GM18868 (cell line): Measurements from ENCODE around the gene DLX2.
A peak's percentile ranks its signal among the peaks of the same experiment; 100 is the strongest.

Experiments
- ATAC-seq: cut with Tn5 transposase; IDR thresholded peaks from one replicate; pipeline ENCODE4 v1.9.1; 2021; ENCODE audit warnings: mild to moderate bottlenecking, moderate library complexity; ENCODE audit not compliant: unreplicated experiment

Gene DLX2

DNA sequence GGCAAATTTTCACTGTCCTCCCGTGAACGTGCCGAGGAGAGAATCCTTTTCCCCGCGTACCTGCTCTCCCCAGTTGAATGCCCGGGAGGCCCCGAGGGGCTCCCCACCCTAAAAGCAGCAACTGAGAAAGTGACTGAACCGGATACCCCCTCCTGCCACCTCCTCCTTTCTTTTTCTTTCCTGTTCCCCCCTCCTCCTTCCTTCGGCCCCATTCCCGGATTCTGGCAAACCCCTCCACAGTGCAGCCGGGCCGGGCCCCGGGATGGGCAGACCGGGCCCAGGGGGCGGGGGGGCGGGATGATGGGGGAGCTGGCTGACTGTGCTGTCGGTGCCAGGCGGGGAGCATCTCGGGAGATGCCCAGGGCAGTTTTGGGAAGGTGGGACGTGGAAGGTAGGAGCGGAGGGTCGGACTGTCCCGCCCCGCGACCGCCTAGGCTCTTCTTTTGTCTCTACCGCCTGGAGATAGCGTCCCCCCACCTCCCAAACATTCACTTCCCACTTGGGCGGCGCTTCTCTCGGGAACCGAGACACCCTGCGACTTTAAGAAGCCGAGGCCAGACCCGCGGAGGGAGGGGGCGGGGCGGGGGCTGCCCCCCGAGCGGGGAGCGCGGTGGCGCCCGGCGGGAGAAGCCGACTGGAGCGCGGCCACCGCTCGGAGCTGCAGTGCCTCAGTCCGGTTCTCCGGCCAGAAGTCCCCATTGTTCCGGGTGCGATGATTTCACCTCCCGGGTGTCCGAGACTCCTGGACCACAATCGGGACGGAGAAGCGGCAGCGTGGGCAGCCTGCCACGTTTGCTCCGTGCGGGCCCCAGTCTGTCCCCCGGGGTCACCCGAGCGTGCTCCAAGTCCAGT lies 8.2 kb downstream of the DLX2 start:
- ATAC-seq: no peak

DNA sequence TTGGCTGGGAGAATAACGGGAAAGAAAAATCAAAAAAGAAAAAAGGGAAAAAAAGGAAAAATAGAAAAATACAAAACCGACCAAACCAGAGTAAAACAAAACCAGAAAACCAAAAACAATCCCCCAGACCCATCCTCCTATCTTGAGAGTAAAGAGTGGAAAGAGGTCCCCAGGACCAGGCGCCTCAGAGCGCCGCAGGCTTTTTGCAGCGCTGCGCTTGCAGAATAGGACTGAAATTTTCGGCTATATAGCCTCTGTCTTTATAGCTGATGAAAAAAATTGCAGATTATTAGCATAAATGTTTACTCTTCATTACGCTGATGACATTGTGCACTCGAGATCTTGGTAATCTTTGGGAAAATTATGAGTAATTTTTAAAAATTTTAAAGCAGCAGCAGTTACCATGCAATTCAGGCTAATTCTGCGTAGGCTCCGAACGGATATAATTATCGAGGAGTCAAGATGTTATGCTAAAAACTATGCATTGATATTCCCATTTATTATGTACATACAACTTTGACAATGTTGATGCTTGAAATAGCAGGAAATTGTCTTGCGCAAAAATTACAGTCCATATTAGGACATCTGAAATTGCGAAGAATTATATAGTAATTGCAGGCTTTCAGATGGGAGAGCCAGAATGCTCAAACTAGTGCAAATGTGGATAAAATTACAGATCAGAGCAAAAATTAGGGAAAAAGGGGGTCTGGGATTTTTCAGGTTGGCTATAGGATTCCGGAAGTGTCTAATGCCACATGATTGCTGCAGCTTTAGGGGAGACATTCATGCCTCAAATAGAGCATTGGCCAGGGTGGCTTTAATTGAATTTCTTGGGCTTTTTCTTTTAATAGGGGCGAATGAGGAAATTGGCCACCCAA lies 9.0 kb downstream of the DLX2 start:
- ATAC-seq: no peak

DNA sequence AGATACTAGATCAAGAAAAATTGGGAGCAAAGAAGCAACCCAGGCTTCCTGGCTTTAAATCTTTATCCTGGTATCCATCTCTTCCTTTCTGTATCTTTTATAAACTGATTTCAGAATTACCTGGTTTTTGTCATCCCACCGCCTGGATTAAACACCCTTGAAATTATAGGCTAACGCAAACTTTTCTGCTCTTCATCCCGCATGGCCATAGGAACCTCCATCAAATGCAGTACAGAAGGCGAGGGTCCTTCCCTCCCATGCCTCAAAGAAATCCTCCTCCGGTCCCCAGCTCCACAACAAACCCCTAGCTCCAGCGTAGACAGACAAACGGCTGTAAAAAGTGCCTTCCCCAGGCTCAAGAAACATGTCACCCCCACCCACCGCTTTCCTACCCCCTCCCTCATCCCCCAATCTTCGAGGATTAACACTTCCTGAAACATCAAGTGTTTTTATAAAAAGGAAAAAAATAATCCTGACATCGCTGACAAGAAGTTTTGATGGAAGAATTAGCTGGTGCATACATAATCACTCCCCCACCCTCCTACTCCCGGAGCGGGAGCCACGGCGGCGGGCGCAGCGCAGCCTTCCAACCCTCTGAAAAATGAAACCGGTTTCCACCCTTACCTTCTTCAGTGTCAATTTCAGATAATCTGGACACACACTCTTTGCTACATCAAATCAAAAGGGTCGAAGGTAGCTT lies 9.8 kb downstream of the DLX2 start:
- no peak for ATAC-seq

DNA sequence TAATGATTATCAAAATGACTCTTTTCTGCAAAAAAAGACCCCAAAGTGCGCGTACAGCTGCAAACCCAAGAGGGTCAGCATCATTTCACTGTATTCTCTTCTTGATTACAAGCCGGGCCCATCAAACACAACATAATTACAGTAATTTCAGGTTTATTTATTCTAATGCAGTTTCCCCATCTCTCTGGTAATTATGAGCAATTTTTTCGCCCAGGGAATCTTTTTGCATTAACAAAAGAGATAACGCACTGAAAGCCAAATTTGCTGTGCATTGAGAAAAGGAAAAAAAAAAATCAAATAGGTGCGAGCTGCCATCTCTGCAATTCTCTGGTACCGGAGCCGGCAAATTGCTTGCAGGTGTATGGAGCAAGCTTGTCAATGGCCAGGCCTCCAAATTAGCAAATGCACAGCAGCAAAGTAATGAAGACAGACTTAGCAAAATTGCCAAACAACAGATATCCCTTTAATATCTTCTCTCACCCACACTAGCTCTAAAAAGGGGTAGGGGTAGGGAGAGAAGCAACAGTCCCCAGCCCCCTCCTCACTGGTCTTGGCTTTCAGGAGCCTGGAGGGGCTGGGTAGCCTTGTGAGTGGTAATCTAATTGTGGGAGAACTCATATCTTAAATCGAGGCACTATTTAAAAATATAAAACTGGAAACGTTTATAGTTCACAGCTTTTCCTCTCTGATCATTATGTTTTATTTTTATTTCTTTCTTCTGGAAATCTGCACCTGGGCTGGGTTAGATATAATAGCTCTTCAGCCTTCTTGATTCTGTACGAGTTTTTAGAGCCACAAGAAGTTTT lies 10.7 kb downstream of the DLX2 start:
- ATAC-seq: no peak

DNA sequence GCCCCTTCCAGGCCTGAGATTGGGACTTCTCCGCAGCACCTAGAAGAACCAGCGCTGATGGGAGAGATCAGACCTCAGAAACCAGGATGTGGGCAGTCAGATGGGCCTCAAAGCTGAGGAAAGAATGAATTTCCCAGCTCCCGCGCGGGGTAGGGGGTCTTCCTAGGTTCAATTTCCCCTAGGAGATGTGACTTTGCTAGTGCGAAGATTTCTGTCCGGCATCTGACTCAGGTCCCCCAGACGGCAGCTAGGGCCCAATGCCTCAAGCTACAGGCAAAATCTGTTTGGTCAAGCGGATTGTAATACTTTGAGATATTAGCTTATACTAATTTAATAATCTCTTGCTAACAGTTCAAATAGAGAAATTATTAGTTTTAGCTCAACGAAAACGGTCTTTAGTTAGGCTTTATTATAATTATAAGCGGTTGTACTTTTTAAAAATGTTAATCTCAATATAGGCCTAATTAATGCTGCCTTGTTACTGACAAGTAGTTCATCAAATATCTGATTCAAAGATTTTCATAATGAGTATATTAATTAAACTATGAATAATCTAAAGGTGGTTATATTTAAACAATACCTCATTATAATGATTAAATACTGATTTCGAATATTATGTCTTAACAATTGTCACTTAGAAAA lies 11.6 kb downstream of the DLX2 start:
- ATAC-seq: no peak

DNA sequence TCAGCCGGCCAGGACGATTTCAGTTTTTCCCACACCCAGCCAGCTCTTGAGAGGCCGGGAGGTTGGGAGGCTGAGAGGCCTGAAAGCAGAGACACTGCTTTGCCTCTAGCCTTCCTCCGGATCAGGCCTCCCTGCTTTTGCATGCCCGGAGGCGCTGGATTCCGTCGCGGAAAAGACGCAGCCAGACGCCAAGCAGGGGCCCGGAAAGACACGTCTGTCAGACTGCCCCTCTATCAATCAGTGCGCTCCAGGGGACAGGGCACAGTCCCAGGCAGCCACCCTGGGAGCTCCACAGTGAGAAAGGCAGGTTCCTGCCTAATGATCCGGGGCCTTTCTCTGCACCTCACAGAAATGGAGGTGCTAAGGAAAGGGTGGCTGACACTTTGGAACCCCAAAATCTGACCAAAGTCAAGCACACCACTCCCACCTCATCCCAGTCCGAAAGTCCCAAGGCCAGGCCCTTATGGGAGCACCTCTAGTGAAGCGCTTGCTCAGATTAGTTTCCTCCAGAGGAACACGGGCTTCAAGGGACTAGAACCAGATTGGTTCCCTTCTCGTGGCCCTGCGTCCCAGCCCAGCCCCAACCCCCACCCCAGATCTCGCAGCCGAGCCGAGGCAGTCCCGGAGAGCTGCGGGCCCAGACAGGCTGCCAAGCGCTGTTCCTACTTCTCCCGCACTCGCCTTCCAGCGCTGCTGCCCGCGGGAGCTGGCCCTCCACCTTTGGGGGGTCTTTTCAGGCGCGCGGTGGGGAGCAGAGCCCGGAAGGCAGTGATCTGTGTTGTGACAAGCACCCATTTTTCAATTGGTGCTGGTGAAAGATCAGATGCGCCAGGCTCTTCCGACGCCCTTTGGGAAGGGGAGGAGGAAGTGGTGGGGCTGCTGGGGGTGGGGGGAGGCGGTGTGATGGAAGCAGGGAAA lies 12.4 kb downstream of the DLX2 start:
- no peak for ATAC-seq

DNA sequence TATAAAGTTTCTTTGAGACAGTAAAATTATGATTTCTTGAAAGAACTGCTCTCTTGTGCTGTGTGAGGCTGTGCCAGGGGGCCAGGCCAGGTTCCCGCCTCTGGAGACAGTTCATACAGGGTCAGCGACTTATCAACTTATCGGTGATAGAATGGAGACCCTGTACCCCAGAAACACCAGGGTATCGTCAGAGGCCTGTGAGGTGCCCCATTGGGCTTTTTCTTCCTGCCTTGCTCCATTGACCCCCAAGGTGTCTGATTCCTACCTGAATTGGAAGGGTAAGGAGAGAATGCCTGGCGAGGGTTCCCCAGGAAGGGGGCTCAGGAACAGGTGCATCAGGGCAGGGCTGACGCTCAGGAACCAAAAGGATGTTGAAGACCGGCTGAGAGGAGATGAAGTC lies 13.1 kb downstream of the DLX2 start:
- no peak for ATAC-seq

DNA sequence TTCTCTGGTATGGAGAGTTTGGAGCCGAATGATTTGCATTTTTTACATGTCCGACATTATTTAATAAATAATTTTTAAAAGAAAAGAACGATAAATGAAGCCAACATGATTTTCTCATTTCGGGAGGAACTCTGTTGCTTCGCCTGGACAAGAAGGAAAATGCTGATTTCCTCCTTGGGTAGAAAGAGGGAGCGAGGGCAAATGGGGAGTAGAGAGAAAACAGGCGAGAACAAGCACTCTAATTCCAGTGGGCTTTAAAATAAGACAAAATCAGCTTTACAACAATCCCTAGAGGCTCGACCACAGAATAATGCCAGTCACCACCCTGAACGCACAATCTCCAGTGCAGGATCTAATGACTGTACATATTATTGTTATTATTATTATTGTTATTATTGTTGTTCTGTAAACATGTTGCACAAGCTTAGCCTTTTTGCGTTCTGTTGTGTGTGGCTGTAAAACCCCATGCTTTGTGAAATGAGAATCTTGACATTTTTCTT lies 13.6 kb downstream of the DLX2 start:
- no peak for ATAC-seq

DNA sequence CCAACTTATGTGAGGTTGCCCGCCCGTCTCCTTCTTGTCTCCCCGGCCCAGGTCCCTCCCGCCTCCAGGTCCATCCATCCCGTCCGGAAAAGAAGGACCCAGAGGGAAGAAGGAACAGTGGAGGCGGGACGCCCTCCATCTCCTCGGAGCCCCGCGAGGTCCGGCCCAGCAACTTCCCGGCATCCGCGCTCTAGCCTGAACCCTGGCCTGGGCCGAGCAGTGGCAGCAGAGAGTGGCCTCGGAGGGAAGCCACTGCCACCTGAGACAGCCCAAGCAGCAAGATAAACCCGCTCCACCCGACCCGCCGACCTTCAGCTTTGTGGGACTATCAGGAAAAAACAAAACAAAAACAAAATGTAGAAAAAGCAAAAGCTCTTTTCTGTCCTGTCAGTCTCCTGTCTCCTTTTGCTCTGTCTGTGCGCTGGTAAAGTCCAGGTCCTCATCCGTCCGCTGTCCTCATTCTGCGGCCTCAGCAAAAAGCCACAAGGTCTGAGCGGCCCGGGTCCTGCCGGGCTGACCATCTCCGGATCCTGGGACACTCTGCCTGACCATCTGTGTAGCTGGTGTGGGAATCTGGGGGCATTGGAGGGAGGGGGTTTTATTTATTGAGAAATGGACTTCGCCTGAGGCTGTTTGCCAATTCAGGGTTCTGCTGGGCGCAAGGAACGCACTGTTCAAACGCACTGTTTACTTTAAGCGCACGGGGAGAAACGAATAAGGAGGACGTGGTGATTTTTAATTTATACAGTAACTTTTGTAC lies 14.3 kb downstream of the DLX2 start:
- ATAC-seq: no peak

DNA sequence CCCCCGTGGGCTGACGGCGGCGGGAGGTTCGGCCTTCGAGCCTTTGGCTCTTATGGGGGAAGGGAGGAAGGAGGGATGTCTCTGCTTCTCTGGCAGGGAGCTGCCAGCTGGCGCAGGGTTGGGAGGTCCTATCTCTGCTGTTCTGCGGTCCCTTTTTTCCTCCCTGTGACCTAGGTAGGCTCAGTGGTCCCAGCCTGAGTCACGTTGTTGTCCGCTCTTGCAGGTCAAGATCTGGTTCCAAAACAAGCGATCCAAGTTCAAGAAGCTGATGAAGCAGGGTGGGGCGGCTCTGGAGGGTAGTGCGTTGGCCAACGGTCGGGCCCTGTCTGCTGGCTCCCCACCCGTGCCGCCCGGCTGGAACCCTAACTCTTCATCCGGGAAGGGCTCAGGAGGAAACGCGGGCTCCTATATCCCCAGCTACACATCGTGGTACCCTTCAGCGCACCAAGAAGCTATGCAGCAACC lies 14.9 kb downstream of the DLX2 start:
- ATAC-seq: no peak

DNA sequence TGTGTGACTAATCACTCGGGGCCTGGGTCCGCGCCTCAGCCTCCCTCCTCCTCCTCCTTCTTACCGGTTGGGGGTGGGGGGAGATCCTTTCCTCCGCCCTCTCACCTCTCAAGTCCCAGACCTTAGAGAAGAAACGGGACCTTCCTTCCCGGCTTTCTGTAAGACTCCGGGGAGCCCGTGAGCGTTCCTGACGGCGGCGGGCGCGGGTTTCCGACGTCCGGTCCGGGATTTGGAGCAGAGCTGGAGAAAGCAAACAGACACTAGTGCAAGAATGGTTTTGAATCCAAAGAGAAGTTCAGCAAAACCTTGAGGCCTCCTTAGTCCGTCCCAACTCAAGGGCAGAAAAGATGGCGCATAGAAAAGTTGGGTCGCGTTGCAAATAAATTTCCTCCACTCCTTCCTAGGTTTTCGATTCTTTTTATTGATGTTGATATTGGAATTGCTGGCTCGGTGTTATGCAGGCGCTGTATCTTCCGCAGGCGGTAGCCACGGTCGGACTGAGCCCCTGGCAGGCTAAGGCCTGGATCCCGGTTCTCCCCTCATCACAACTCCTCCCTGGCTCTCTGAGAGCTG lies 15.4 kb downstream of the DLX2 start:
- no peak for ATAC-seq

DNA sequence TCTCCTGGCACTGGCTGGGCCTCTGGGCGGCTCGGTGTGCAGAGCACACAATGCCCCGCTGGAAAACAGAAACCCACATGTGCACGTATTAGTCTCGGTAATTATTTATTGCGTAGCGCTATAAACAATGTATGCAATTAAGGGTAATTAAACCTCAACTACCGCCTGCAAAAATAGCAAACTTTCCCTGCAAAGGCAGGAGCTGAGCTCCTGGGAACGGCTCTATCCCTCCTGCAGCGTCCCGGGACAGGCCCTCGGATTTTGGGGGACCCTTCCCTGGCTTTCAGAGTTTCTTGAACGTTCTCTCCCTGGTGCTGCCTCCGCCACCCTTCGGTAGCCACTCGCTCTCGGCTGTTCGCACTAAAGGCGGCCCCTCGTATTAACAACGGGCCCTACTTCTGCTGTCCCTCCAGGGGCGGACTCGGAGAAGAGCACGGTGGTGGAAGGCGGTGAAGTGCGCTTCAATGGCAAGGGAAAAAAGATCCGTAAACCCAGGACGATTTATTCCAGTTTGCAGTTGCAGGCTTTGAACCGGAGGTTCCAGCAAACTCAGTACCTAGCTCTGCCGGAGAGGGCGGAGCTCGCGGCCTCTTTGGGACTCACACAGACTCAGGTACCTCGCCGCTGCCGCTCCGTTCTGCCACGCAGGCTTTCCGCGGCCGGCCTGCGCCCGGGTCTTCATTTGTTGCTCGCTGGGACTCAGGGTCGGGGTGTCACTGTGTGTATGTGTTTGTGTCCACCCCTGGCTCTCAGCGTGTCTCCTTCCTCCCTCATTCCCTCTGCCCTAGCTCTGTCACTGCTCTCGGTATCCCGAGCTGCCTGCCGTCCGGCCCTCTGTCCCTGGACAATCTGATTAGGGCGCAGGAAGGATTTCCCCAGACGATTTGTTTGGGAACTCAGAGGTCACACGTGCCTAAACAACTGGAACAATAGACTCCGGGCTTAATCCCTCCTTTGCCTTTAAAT lies 16.2 kb downstream of the DLX2 start:
- peak; percentile 40 for ATAC-seq

DNA sequence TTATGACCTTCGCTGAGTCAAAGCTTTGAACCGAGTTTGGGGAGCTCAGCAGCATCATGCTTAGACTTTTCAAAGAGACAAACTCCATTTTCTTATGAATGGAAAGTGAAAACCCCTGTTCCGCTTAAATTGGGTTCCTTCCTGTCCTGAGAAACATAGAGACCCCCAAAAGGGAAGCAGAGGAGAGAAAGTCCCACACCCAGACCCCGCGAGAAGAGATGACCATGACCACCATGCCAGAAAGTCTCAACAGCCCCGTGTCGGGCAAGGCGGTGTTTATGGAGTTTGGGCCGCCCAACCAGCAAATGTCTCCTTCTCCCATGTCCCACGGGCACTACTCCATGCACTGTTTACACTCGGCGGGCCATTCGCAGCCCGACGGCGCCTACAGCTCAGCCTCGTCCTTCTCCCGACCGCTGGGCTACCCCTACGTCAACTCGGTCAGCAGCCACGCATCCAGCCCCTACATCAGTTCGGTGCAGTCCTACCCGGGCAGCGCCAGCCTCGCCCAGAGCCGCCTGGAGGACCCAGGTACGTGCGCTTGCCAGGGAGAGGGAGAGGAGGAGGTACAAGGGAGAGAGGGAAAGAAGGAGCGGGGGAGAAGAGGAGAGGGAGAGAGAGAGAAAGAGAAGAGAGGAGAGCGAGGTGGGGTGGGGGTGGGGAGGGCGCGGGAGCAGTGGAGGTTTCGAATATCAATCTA lies 17.1 kb downstream of the DLX2 start, which contains the start of gene DLX1:
DLX1 (plus strand) TSS at position 48 of the 700 bp plus-strand sequence; CDS start at position 219, 171 bp downstream.
- ATAC-seq: peak; percentile 16

DNA sequence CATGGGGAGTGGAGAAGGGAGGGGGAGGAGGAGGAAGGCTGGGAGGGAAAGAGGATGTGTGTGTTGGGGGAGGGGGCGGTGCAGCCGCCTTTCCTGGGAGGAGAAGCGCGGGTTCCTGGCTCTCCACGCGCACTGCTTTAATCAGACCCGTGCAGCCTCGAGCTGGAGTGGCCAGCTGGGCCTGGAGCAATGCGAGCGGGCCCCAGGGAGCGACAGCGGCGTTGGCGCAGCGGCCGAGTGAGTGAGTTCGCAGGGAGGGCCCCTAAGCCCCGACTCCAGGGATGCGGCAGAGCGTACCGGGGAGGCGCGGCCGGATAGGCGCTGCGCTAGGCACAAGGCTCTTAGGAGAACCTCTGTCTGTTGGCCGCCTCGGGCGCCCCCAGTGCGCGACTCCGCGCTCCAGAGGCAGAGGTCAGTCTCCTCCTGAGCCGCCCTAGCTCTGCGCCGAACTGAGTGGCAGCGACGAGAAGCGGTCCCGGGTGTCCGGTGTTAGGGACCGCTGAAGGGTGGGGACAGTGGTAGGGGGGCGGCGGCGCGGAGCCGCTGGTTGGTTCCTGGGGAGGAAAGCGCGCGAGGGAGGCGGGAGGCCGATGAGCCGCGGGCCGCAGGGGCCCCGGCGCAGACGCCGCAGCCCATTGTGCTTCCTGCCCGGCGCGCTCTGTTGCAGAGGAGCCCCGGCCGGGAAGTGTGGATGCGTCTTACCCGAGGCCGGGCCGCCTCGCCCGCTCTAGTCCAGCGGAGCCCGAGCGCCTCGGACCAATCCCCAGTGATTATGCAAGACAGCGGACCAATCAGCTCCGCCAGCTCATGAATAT lies 17.8 kb downstream of the DLX2 start:
- ATAC-seq: peak; percentile 85

DNA sequence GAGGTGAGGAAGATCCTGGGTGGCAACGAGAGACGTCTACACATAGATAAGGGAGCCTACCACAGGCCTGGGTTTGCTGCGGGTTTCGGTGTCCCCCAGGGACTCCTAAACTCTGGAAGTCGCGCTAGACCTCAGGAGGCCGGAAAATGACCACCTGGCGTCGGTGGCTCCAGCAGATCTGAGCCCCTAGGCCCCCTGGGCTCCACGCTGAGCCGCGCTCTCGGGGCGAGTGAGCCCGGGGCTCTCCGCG lies 18.4 kb downstream of the DLX2 start:
- peak; percentile 9 for ATAC-seq
